ENCODE data around the gene PPARA. TPM values are rescaled to one million over a fixed set of nuclear protein-coding genes. Genes with fewer than 3 reads are reported as not detected.

Gene PPARA
- total and polyA plus RNA-seq, 12 donors, result 15.5 to 89.5 (median 79.9) TPM

- Histone ChIP-seq H3K9me3 (no peaks in the 10 kb centered on the region), H3K36me3 (no peaks in the 10 kb centered on the region), H3K27me3 (no peaks in the 10 kb centered on the region), H3K4me1 (peaks cover 0 to 28% (median 15%) of the 10 kb centered on the region in 9 donors), H3K4me3 (no peak overlapping the region), H3K27ac (no peak overlapping the region)
- intact Hi-C loops (cut with DNase I), result loop anchor here in 5 of 10 donors (10.0 kb wide), 4 partner anchors 129 to 551 kb away; partner anchors contain the start of genes CDPF1 (in 1 of the 5) and CELSR1 (in 1 of the 5)
- ATAC-seq (no peak), DNase-seq (no peak)
- no peak for TF ChIP-seq CTCF (IDR thresholded peaks at IDR 0.05)
- 92% methylated on average over 32 to 33 of the region's 33 CpGs for WGBS, 2 donors
These were observed 24.2 kb upstream of the PPARA start for GRCh38 chr22:46125816-46126765.

DNA sequence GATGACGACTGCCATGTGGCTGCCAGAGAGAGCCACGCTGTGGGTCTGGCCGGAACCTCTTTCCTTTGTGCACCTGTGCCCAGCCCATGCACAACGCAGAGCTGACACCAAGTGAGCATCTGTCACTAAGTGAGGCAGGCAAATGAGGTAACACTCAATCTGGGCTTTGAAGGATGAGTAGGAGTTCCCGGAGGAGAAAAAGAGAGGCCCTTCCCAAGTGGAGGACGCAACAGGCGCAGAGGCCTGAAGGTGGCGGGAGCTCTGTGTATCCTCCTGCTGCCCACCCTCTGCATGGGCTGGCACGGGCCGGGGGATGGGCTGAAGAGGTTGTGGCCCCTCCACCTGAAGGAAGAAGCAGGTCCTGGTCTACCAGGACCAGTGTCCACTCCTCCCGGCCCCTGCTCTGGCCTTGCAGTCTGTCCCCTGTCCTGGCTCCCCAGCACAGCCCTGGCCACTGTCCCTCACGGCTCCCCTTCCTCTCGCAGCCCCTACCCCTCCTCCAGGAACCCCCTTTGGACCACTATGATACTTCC, 23.4 kb upstream of the PPARA start:
- WGBS, 2 donors, result 95% methylated on average over 13 of the region's 13 CpGs
- intact Hi-C loops (cut with DNase I), result loop anchor here in 5 of 10 donors (10.0 kb wide), 4 partner anchors 128 to 552 kb away; partner anchors contain the start of genes CDPF1 (in 1 of the 5) and CELSR1 (in 1 of the 5)
- no peaks in the 10 kb centered on the region for H3K27me3 ChIP-seq
- H3K36me3 ChIP-seq, result no peaks in the 10 kb centered on the region
- H3K4me1 ChIP-seq, result peaks cover 0 to 28% (median 15%) of the 10 kb centered on the region in 9 donors
- H3K27ac ChIP-seq, result no peak overlapping the region
- DNase-seq (no peak), ATAC-seq (no peak)
- no peak overlapping the region for H3K4me3 ChIP-seq
- TF ChIP-seq CTCF (IDR thresholded peaks at IDR 0.05), result no peak
- no peaks in the 10 kb centered on the region for H3K9me3 ChIP-seq

- no peak for ATAC-seq
- Histone ChIP-seq H3K9me3 (no peaks in the 10 kb centered on the region), H3K4me1 (peaks cover 0 to 24% (median 13%) of the 10 kb centered on the region in 9 donors), H3K27me3 (no peaks in the 10 kb centered on the region), H3K4me3 (no peak overlapping the region), H3K36me3 (no peaks in the 10 kb centered on the region), H3K27ac (no peak overlapping the region)
- intact Hi-C loops (cut with DNase I), result loop anchor here in 5 of 10 donors (10.0 kb wide), 4 partner anchors 127 to 553 kb away; partner anchors contain the start of genes CDPF1 (in 1 of the 5) and CELSR1 (in 1 of the 5)
- no peak for DNase-seq
- TF ChIP-seq CTCF (IDR thresholded peaks at IDR 0.05), result no peak
- 94 to 95% methylated on average over 10 of the region's 10 CpGs for WGBS, 2 donors
These were observed 22.8 kb upstream of the PPARA start for GRCh38 chr22:46127556-46127955.

DNA sequence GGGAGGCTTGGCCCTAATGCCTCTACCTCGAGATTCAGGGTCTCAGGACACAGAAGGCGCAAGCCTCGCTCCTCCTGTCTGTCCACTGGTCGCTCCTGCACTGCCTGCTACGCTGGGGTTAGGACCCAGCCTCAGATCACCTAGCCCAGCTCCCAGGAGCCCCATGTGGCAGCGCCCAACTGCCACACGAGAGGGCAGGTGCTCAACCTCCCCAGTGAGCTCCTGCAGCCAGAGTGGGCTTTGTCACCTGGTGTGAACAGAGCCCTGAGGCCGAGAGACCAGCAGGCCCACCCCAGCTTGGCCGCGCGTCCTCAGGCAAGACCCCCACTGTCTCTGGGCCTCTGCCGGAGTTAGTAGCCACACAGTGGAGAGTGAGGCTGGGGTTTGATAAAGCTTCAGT, 21.7 kb upstream of the PPARA start:
- 95 to 96% methylated on average over 12 of the region's 12 CpGs for WGBS, 2 donors

More for the DNA sequence above, 21.7 kb upstream of the PPARA start:
- Histone ChIP-seq H3K27ac (peak overlapping the region in 1 of 10 donors; percentile 39), H3K4me3 (no peak overlapping the region), H3K27me3 (no peaks in the 10 kb centered on the region), H3K4me1 (peaks cover 0 to 19% (median 10%) of the 10 kb centered on the region in 9 donors), H3K9me3 (no peaks in the 10 kb centered on the region), H3K36me3 (no peaks in the 10 kb centered on the region)
- DNase-seq, result no peak
- no peak for TF ChIP-seq CTCF (IDR thresholded peaks at IDR 0.05)
- intact Hi-C loops (cut with DNase I), result loop anchor here in 5 of 10 donors (2.0 to 10.0 kb wide), 5 partner anchors 126 to 554 kb away; partner anchors contain the start of genes CDPF1 (in 1 of the 5) and CELSR1 (in 1 of the 5)
- ATAC-seq, result no peak

Measured in heart right ventricle (tissue), 16 donors.